ENCODE measurements around the gene CCPG1. TPM values are rescaled to one million over a fixed set of nuclear protein-coding genes. Genes with fewer than 3 reads are reported as not detected.

Gene CCPG1
- total RNA-seq, 1 donor from 2014 or later, result 12.5 TPM

GRCh38 chr15:55357774-55358173 lies 50.4 kb downstream of the CCPG1 start:
- Histone ChIP-seq H3K9ac (ENCODE audit: low read depth in 1 of 3, low read length in 3 of 3) (no peak overlapping the region), H3K9me3 (ENCODE audit: control insufficient read depth in 3 of 3, low read length in 3 of 3) (no peaks in the 10 kb centered on the region), H3K27me3 (ENCODE audit: control insufficient read depth in 3 of 3, insufficient read depth in 3 of 3, low read length in 3 of 3) (no peaks in the 10 kb centered on the region), H3K4me1 (ENCODE audit: control insufficient read depth in 3 of 3, insufficient read depth in 3 of 3, low read length in 3 of 3) (no peaks in the 10 kb centered on the region), H3K27ac (ENCODE audit: low read depth, low read length) (no peak overlapping the region), H3K4me3 (ENCODE audit: low read length in 3 of 3) (no peak overlapping the region), H3K36me3 (ENCODE audit: control insufficient read depth in 3 of 3, insufficient read depth in 3 of 3, low read length in 3 of 3) (peaks cover 0 to 31% (median 18%) of the 10 kb centered on the region in 3 donors)

- Histone ChIP-seq H3K27ac (ENCODE audit: low read depth, low read length) (no peak overlapping the region), H3K9ac (ENCODE audit: low read depth in 1 of 3, low read length in 3 of 3) (no peak overlapping the region), H3K36me3 (ENCODE audit: control insufficient read depth in 3 of 3, insufficient read depth in 3 of 3, low read length in 3 of 3) (peaks cover 0 to 31% (median 13%) of the 10 kb centered on the region in 3 donors), H3K9me3 (ENCODE audit: control insufficient read depth in 3 of 3, low read length in 3 of 3) (no peaks in the 10 kb centered on the region), H3K4me1 (ENCODE audit: control insufficient read depth in 3 of 3, insufficient read depth in 3 of 3, low read length in 3 of 3) (no peaks in the 10 kb centered on the region), H3K4me3 (ENCODE audit: low read length in 3 of 3) (no peak overlapping the region), H3K27me3 (ENCODE audit: control insufficient read depth in 3 of 3, insufficient read depth in 3 of 3, low read length in 3 of 3) (no peaks in the 10 kb centered on the region)
Observed at GRCh38 chr15:55356985-55357585, 51.1 kb downstream of the CCPG1 start.

GRCh38 chr15:55353025-55353424 lies 55.1 kb downstream of the CCPG1 start:
- H3K27me3 ChIP-seq (ENCODE audit: control insufficient read depth in 3 of 3, insufficient read depth in 3 of 3, low read length in 3 of 3), result no peaks in the 10 kb centered on the region
- no peak overlapping the region for H3K9ac ChIP-seq (ENCODE audit: low read depth in 1 of 3, low read length in 3 of 3)
- peaks cover 3 to 27% (median 5%) of the 10 kb centered on the region in 3 donors for H3K36me3 ChIP-seq (ENCODE audit: control insufficient read depth in 3 of 3, insufficient read depth in 3 of 3, low read length in 3 of 3)
- no peak overlapping the region for H3K4me3 ChIP-seq (ENCODE audit: low read length in 3 of 3)
- H3K27ac ChIP-seq (ENCODE audit: low read depth, low read length), result no peak overlapping the region
- H3K4me1 ChIP-seq (ENCODE audit: control insufficient read depth in 3 of 3, insufficient read depth in 3 of 3, low read length in 3 of 3), result no peaks in the 10 kb centered on the region
- no peaks in the 10 kb centered on the region for H3K9me3 ChIP-seq (ENCODE audit: control insufficient read depth in 3 of 3, low read length in 3 of 3)

GRCh38 chr15:55349282-55349681 lies 58.9 kb downstream of the CCPG1 start:
- H3K27me3 ChIP-seq (ENCODE audit: control insufficient read depth in 3 of 3, insufficient read depth in 3 of 3, low read length in 3 of 3), result no peaks in the 10 kb centered on the region
- H3K4me1 ChIP-seq (ENCODE audit: control insufficient read depth in 3 of 3, insufficient read depth in 3 of 3, low read length in 3 of 3), result no peaks in the 10 kb centered on the region
- H3K4me3 ChIP-seq (ENCODE audit: low read length in 3 of 3), result no peak overlapping the region
- H3K36me3 ChIP-seq (ENCODE audit: control insufficient read depth in 3 of 3, insufficient read depth in 3 of 3, low read length in 3 of 3), result peaks cover 3 to 9% (median 4%) of the 10 kb centered on the region in 3 donors
- H3K9me3 ChIP-seq (ENCODE audit: control insufficient read depth in 3 of 3, low read length in 3 of 3), result no peaks in the 10 kb centered on the region
- H3K27ac ChIP-seq (ENCODE audit: low read depth, low read length), result no peak overlapping the region
- no peak overlapping the region for H3K9ac ChIP-seq (ENCODE audit: low read depth in 1 of 3, low read length in 3 of 3)

GRCh38 chr15:55348281-55348778 lies 59.8 kb downstream of the CCPG1 start:
- Histone ChIP-seq H3K9ac (ENCODE audit: low read depth in 1 of 3, low read length in 3 of 3) (no peak overlapping the region), H3K9me3 (ENCODE audit: control insufficient read depth in 3 of 3, low read length in 3 of 3) (no peaks in the 10 kb centered on the region), H3K27ac (ENCODE audit: low read depth, low read length) (no peak overlapping the region), H3K4me1 (ENCODE audit: control insufficient read depth in 3 of 3, insufficient read depth in 3 of 3, low read length in 3 of 3) (no peaks in the 10 kb centered on the region), H3K36me3 (ENCODE audit: control insufficient read depth in 3 of 3, insufficient read depth in 3 of 3, low read length in 3 of 3) (peaks cover 3 to 7% (median 4%) of the 10 kb centered on the region in 3 donors), H3K27me3 (ENCODE audit: control insufficient read depth in 3 of 3, insufficient read depth in 3 of 3, low read length in 3 of 3) (no peaks in the 10 kb centered on the region), H3K4me3 (ENCODE audit: low read length in 3 of 3) (no peak overlapping the region)

GRCh38 chr15:55344206-55344605 lies 64.0 kb downstream of the CCPG1 start:
- Histone ChIP-seq H3K4me3 (ENCODE audit: low read length in 3 of 3) (no peak overlapping the region), H3K27ac (ENCODE audit: low read depth, low read length) (no peak overlapping the region), H3K27me3 (ENCODE audit: control insufficient read depth in 3 of 3, insufficient read depth in 3 of 3, low read length in 3 of 3) (no peaks in the 10 kb centered on the region), H3K36me3 (ENCODE audit: control insufficient read depth in 3 of 3, insufficient read depth in 3 of 3, low read length in 3 of 3) (peaks cover 3 to 7% (median 4%) of the 10 kb centered on the region in 3 donors), H3K9me3 (ENCODE audit: control insufficient read depth in 3 of 3, low read length in 3 of 3) (no peaks in the 10 kb centered on the region), H3K4me1 (ENCODE audit: control insufficient read depth in 3 of 3, insufficient read depth in 3 of 3, low read length in 3 of 3) (no peaks in the 10 kb centered on the region), H3K9ac (ENCODE audit: low read depth in 1 of 3, low read length in 3 of 3) (no peak overlapping the region)

- Histone ChIP-seq H3K9me3 (ENCODE audit: control insufficient read depth in 3 of 3, low read length in 3 of 3) (no peaks in the 10 kb centered on the region), H3K4me3 (ENCODE audit: low read length in 3 of 3) (no peak overlapping the region), H3K4me1 (ENCODE audit: control insufficient read depth in 3 of 3, insufficient read depth in 3 of 3, low read length in 3 of 3) (no peaks in the 10 kb centered on the region), H3K36me3 (ENCODE audit: control insufficient read depth in 3 of 3, insufficient read depth in 3 of 3, low read length in 3 of 3) (peaks cover 0 to 5% (median 3%) of the 10 kb centered on the region in 3 donors), H3K27ac (ENCODE audit: low read depth, low read length) (no peak overlapping the region), H3K27me3 (ENCODE audit: control insufficient read depth in 3 of 3, insufficient read depth in 3 of 3, low read length in 3 of 3) (no peaks in the 10 kb centered on the region), H3K9ac (ENCODE audit: low read depth in 1 of 3, low read length in 3 of 3) (no peak overlapping the region)
Observed at GRCh38 chr15:55343168-55343567, 65.0 kb downstream of the CCPG1 start.

GRCh38 chr15:55337160-55337559 lies 71.0 kb downstream of the CCPG1 start:
- Histone ChIP-seq H3K27me3 (ENCODE audit: control insufficient read depth in 3 of 3, insufficient read depth in 3 of 3, low read length in 3 of 3) (no peaks in the 10 kb centered on the region), H3K9ac (ENCODE audit: low read depth in 1 of 3, low read length in 3 of 3) (no peak overlapping the region), H3K27ac (ENCODE audit: low read depth, low read length) (no peak overlapping the region), H3K9me3 (ENCODE audit: control insufficient read depth in 3 of 3, low read length in 3 of 3) (no peaks in the 10 kb centered on the region), H3K36me3 (ENCODE audit: control insufficient read depth in 3 of 3, insufficient read depth in 3 of 3, low read length in 3 of 3) (peaks cover 0 to 12% (median 9%) of the 10 kb centered on the region in 3 donors), H3K4me1 (ENCODE audit: control insufficient read depth in 3 of 3, insufficient read depth in 3 of 3, low read length in 3 of 3) (no peaks in the 10 kb centered on the region), H3K4me3 (ENCODE audit: low read length in 3 of 3) (no peak overlapping the region)

- no peaks in the 10 kb centered on the region for H3K4me1 ChIP-seq (ENCODE audit: control insufficient read depth in 3 of 3, insufficient read depth in 3 of 3, low read length in 3 of 3)
- no peak overlapping the region for H3K4me3 ChIP-seq (ENCODE audit: low read length in 3 of 3)
- no peak overlapping the region for H3K9ac ChIP-seq (ENCODE audit: low read depth in 1 of 3, low read length in 3 of 3)
- H3K36me3 ChIP-seq (ENCODE audit: control insufficient read depth in 3 of 3, insufficient read depth in 3 of 3, low read length in 3 of 3), result peaks cover 0 to 16% (median 13%) of the 10 kb centered on the region in 3 donors
- no peaks in the 10 kb centered on the region for H3K27me3 ChIP-seq (ENCODE audit: control insufficient read depth in 3 of 3, insufficient read depth in 3 of 3, low read length in 3 of 3)
- H3K9me3 ChIP-seq (ENCODE audit: control insufficient read depth in 3 of 3, low read length in 3 of 3), result no peaks in the 10 kb centered on the region
- no peak overlapping the region for H3K27ac ChIP-seq (ENCODE audit: low read depth, low read length)
Observed at GRCh38 chr15:55334997-55335396, 73.2 kb downstream of the CCPG1 start.

GRCh38 chr15:55334371-55334770 lies 73.8 kb downstream of the CCPG1 start:
- Histone ChIP-seq H3K36me3 (ENCODE audit: control insufficient read depth in 3 of 3, insufficient read depth in 3 of 3, low read length in 3 of 3) (peaks cover 0 to 16% (median 13%) of the 10 kb centered on the region in 3 donors), H3K9ac (ENCODE audit: low read depth in 1 of 3, low read length in 3 of 3) (no peak overlapping the region), H3K9me3 (ENCODE audit: control insufficient read depth in 3 of 3, low read length in 3 of 3) (no peaks in the 10 kb centered on the region), H3K27me3 (ENCODE audit: control insufficient read depth in 3 of 3, insufficient read depth in 3 of 3, low read length in 3 of 3) (no peaks in the 10 kb centered on the region), H3K4me1 (ENCODE audit: control insufficient read depth in 3 of 3, insufficient read depth in 3 of 3, low read length in 3 of 3) (no peaks in the 10 kb centered on the region), H3K4me3 (ENCODE audit: low read length in 3 of 3) (no peak overlapping the region), H3K27ac (ENCODE audit: low read depth, low read length) (no peak overlapping the region)
